HG02973 (cell line): Measurements from ENCODE around the gene MORN1.
"Not testable (repeated sequence)": the region's sequence is repeated elsewhere in the genome, so short reads cannot be mapped to it uniquely, and the experiment has no call there.

Experiments used
- ATAC-seq: cut with Tn5 transposase; IDR thresholded peaks from one replicate; pipeline ENCODE4 v1.9.1; 2021; ENCODE audit warnings: moderate library complexity; ENCODE audit not compliant: unreplicated experiment

MORN1 gene

GRCh38 chr1:2297246-2298011 is 93.9 kb downstream of the MORN1 start:
- ATAC-seq = no peak

DNA sequence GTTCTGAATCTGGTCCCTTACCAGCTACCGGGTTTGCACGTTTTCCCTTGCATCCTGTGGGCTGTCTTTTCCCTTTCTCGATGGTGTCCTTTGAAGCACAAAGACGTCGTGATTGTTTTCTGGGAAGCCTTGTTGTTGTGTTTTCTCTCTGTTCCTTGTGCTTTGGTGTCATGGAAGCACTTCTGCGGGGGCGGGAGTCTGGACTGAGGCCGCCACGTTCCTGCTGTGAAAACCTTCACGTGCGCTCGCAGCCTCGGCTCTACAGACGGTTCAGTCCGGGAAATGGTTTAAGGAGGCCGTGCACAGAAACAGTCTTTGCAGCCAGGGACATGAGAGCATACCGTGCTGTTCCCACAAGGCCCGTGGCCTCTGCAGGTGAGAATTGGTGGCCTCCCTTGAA is 94.7 kb downstream of the MORN1 start:
- no peak for ATAC-seq

DNA sequence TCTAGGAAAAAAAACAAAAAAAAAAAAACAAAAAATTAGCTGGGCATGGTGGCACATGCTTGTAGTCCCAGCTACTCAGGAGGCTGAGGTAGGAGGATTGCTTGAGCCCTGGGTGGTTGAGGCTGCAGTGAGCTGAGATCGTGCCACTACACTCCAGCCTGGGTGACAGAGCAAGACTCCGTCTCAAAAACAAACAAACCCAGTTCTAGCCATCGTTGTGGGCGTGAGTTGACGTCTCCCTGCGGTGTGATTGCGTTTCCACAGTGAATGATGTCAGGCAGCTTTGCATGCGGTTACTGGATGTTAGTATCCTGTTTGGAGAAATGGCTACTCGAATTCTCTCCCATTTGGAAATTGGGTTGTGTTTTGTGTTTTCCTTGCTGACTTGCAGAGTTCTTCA is 95.1 kb downstream of the MORN1 start:
- ATAC-seq = not testable (repeated sequence)

- ATAC-seq = no peak
These were observed 95.8 kb downstream of the MORN1 start for GRCh38 chr1:2295526-2295925.

- no peak for ATAC-seq
These were observed 96.7 kb downstream of the MORN1 start for GRCh38 chr1:2294725-2295078.

- ATAC-seq = no peak
These were observed 97.2 kb downstream of the MORN1 start for GRCh38 chr1:2294033-2294724.

DNA sequence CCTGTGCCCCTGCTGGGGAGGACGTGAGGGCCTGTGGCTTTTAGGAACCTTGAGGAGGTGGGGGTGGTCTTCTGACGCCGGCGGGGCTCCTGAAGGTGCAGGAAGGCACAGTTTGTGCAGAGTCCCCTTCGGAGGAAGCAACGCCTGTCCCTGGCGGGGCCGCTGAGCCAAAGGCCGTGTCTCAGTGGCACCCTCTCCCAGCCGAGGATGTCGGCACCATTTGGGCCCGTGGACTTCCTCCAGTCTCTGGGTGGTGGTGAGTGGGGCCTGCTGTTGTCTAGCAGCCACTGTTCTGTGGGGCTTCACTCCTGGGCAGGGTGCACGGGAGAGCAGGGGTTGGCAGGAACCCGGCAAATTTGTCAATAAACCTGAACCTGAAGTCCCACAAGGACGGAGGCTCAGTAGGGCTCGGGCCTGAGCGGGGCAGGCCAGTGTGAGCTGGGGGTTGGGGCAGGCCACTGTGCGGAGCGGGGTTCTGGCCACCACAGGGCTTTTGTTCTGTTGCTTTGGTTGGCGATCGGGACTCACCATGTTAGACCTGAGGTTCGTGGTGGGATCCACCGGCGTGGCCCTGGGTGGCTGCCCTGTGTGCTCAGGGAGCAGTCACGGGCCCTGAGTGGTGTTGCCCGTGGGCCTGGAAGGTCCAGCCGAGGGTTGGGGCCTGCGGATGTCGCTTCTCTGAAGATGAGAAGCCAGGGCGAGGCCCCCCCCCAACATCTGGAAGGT is 98.5 kb downstream of the MORN1 start:
- no peak for ATAC-seq

DNA sequence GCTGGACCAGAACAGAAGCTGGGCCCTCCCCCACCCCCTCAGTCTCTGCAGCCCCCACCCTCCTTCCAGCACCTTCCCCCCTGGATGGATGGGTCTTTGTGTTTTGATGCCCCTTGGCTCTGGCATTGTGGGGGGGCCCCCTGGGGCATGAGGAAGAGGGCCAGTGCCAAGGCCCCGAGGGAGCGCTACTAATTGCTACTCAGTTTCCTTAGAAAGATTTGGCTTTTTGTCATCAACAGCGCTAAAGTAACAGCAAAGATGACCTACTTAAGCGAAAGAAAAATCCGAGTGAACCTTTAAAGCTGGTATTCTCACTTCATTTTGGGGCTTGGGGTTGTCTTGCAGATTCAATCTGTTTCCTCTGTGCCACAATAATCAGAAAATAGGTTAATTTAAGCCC is 99.8 kb downstream of the MORN1 start:
- ATAC-seq = no peak

DNA sequence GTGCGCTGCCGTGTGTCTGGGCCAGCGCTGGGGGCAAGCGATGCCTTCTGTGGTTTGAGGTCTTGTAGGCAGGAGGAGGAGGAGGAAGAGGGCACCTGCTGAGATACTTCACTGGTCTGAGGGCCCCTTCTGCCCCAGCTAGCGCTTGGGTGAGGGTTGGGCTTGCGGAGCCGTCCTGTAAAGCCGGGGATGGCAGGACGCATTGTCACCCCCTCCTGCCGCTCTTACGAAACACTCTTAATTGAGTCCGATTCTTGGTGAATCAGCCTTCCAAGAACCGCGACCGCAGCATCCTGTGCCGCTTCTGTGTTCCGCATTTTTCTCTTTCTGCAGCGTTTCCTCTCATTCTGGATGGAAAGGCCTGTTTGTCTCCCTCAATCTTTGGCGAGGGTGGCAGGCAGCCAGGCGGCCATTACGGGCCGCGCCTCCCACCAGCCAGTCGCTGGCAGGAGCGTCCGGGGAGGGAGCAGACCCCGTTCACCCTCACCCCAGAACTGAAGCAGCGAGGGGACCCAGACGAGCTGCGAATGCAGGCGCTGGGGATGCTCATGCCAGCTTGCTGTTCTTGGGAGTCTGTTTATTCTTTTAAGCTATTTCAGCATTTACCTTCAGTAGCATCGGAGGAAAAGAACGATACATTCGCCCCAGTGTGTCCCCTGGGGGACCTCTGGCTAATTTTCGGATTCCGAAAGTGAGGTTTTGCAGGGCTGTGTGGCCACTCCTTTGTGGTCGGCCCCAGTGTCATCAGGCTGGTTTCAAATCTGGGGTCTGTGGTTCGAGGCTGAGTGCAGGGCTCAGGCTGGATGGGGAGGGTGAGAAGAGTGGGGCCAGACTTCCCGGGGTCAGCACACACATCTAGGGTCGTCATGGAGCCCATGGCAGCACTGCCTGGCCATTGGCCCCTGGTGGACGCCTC is 100.5 kb downstream of the MORN1 start:
- peak; percentile 42 for ATAC-seq

- ATAC-seq = peak; percentile 20
These were observed 101.2 kb downstream of the MORN1 start for GRCh38 chr1:2290171-2290578.

- no peak for ATAC-seq
These were observed 101.7 kb downstream of the MORN1 start for GRCh38 chr1:2289607-2290006.

DNA sequence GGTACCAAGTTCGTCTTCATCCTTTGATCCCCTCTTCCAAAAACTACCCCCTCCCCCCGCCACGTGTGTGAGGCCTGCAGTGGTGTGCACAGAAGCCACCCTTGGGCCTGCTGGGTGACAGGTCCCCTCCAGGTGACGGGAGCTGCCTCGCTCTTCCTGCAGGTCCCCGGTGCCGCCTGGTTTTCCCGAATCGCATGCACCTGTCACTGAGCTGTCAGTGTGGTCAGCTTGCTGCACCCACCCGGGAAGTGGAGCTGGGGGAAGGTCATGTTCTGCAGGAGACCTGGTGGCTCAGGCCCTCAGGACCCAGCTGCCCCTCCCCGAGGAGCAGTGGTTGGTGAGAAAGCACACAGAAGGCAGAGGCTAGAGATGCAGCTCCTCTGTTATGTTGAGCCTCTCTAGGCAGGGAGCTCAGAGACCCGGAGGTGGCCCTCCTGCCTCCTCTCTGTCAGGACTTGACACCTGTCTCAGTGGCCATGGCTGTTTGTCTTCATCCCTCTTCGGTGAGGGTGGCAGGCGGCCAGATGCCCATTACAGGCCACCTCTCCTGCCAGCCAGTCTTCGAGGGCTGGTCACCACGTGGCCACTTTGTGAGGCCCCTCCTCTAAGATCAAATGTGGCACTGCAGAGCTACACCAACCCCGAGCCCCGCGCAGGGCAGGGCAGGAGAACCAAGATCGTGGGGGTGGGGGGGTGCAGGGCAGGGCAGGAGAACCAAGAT is 102.4 kb downstream of the MORN1 start:
- ATAC-seq = no peak

DNA sequence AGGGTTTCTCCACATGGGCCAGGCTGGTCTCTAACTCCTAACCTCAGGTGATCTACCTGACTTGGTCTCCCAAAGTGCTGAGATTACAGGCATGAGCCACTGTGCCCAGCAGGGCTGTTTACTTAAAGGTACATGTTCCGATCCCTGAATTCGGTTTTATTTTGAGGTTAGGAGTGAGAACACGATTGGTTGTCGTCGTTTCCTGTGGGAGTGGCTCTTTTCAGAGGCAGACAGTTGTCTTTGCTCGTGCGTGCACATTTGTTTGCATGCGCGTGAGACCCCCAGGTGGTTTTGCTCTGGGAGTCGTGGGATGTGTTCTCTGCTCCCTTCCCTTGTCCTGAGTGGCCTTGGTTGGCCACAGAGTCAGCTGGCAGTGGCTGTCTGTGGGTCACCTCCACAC is 103.0 kb downstream of the MORN1 start:
- ATAC-seq = no peak

- ATAC-seq = no peak
These were observed 103.7 kb downstream of the MORN1 start for GRCh38 chr1:2287649-2288048.

GRCh38 chr1:2286923-2287322 is 104.4 kb downstream of the MORN1 start:
- no peak for ATAC-seq

DNA sequence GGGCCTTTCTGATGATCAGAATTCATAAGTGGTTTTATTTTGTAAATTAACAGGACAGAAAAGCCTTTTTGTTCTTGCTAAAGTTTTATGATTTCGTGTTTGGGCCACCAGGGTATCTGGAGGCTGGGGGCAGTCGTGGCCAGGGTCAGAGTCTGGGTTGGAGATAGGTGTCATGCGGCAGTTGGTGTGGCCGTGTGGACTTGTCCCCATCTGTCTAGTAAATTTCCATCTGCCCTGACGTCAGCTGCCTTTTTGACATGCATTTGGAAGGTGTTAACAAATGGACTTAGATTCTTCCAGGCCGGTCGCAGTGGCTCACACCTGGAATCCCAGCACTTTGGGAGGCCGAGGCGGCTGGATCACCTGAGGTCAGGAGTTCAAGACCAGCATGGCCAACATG is 106.4 kb downstream of the MORN1 start:
- no peak for ATAC-seq

GRCh38 chr1:2283991-2284895 is 107.1 kb downstream of the MORN1 start:
- no peak for ATAC-seq

DNA sequence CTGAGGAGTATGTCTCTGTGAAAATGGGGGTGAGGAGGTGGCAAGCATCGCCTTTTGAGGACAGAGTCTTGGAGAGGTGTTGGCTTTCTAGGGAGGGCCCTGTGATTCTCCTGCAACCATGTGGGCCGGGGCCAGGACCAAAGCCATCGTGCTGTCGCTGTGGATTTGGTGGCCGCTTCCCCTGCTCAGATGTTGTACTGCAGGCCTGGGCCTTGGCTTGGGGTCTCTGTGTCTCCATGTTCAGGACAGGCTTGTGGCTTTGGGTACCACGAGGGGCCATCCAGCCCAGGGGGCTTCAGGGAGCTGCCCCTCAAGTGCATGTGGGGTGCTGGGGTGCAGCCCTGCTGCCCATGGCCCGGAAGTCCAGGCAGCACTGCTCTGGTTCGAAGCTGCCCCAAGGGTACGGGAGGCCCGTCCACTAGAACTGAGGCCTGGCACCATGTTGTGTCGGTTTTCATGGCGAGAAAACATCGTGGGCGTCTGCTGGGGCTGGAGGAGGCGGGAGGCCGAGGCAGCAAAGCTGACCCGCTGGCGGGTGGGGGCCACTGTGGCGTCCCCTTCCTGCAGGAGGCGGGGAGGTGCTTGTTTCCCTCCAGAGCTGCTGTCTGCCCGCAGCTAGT is 107.9 kb downstream of the MORN1 start:
- no peak for ATAC-seq
